Pancreas (tissue), 10 donors: Measurements from ENCODE around the gene CDRT4. TPM values are rescaled to one million over a fixed set of nuclear protein-coding genes. Genes with fewer than 3 reads are reported as not detected.
A peak's percentile ranks its signal among the peaks of the same experiment; 100 is the strongest.

Source experiments
- ATAC-seq, 4 donors: fragments of 200-7000 bp; cut with Tn5 transposase; one replicate each; pipeline versions ENCODE4 v1.8.0 to v1.9.1; 2020; ENCODE audit warnings: mild to moderate bottlenecking in 4 of 4, moderate library complexity in 4 of 4
- DNase-seq, 6 donors: peaks; one replicate each; pipeline ENCODE4 v3.0.0-alpha.2; 2020
- FAIRE-seq: peaks from 2 replicates; lab custom pipeline; 2012; peaks lifted over from hg19 to GRCh38; lab: Jason Lieb, UNC
- H3K27ac ChIP-seq, 4 donors: fragments of 200-600 bp; sonication (generic); 1 replicate in 3 of 4; 2 replicates in 1 of 4; pipeline versions ENCODE4 v1.5.0 to v1.8.0; 2020
- H3K27me3 ChIP-seq, 4 donors: fragments of 200-600 bp; one replicate each; pipeline ENCODE4 v1.8.0; 2021
- H3K36me3 ChIP-seq, 3 donors: fragments of 200-600 bp; sonication (generic) in 1 of 3; one replicate each; pipeline versions ENCODE4 v1.5.0 to v1.8.0; 2020 to 2021
- H3K4me1 ChIP-seq, 3 donors: fragments of 200-600 bp; one replicate each; pipeline ENCODE4 v1.8.0; 2021
- H3K4me3 ChIP-seq, 4 donors: fragments of 200-600 bp; sonication (generic) in 2 of 4; one replicate each; pipeline versions ENCODE4 v1.5.0 to v1.8.0; 2020 to 2021
- H3K9me3 ChIP-seq, 4 donors: fragments of 200-600 bp; one replicate each; pipeline ENCODE4 v1.8.0; 2021
- CTCF ChIP-seq, 4 donors: fragments of 200-600 bp; sonication (generic) in 3 of 4; IDR thresholded peaks; one replicate each; pipeline versions ENCODE4 v1.5.0 to v1.8.0; 2021; ENCODE audit warnings: antibody characterized with exemption in 4 of 4
- WGBS, 2 donors: extraction: QIAGEN DNeasy Blood & Tissue Kit; methylation state at CpG; one replicate each; pipeline ENCODE4 v1.1.7; 2013; 5-methylcytosine and 5-hydroxymethylcytosine counted together
- intact Hi-C, 3 donors: fragments of 100-400 bp; cut with DNase I; formaldehyde crosslinking; loops; one replicate each; pipeline versions ENCODE4 v1.11.1 to v1.14.2; 2022
- polyA plus RNA-seq, 2 donors: library from polyadenylated mRNA; stranded (reverse); fragments of 200-250 nt; gene quantifications; one replicate each; pipeline ENCODE4 v1.2.3, GENCODE V29; 2013
- total RNA-seq, 6 donors: library from RNA; stranded (reverse); fragmentation: NEBNext Ultra II Directional in 4 of 6; extraction: Animal tissue kit (Norgen Biotek cat#: 25700) in 4 of 6; gene quantifications; one replicate each; pipeline versions ENCODE4 v1.2.1 to v1.2.4, GENCODE V29; 2021 to 2023
- donor health status: healthy with polysubstance abuse.
- donor health status: DM: no; HTN: no; CAD: no; lungs with moderate emphysema.
- donor health status: DM: no; HTN: no; CAD: no.
- donor health status: control.
- donor health status: control.
- donor health status: Bipolar disorder and iron deficiency.
- donor health status: DM: yes; HTN: yes; CAD: no.
- donor health status: DM: no; HTN: no; CAD: no.
- donor health status: DM: no; HTN: no; CAD: no.
- donor health status: DM: yes; HTN: yes; CAD: no.

The CDRT4 gene
- total and polyA plus RNA-seq, 8 donors, result 1.8 to 31.6 (median 6.9) TPM

GRCh38 chr17:15475631-15476354 is 8.4 kb upstream of the CDRT4 start:
- WGBS, 2 donors, result 90 to 92% methylated on average over 8 of the region's 8 CpGs
- peak in 2 of 4 donors; percentile 40 to 45 for ATAC-seq
- intact Hi-C loops, result no loop called here
- no peak overlapping the region for H3K27ac ChIP-seq
- DNase-seq, result no peak
- H3K4me1 ChIP-seq, result no peaks in the 10 kb centered on the region
- TF ChIP-seq CTCF (IDR thresholded peaks at IDR 0.05), result no peak
- H3K27me3 ChIP-seq, result no peaks in the 10 kb centered on the region
- H3K36me3 ChIP-seq, result no peaks in the 10 kb centered on the region
- no peaks in the 10 kb centered on the region for H3K9me3 ChIP-seq
- H3K4me3 ChIP-seq, result no peak overlapping the region
- no peak for FAIRE-seq

DNA sequence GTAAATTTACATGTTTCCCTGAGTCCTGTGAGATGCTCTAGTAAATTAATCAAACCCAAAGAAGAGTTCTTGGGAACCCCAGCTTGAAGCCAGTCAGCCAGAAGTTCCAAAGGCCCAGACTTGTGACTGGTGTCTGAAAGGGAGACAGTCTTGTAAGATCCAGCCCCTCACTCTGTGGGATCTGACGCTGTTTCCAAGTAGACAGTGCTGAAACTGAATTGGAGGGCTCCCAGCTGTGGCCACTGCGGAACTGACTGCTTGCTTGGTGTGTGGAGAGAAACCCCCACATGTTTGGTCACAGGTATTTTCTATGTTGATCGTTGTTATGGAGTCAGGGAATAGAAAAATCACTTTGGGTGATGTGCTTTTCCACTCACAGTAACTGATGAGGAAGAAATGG is 5.5 kb upstream of the CDRT4 start:
- no peaks in the 10 kb centered on the region for H3K27me3 ChIP-seq
- no peaks in the 10 kb centered on the region for H3K9me3 ChIP-seq
- no peak overlapping the region for H3K27ac ChIP-seq
- intact Hi-C loops, result no loop called here
- no peaks in the 10 kb centered on the region for H3K4me1 ChIP-seq
- no peak overlapping the region for H3K4me3 ChIP-seq
- DNase-seq (no peak), ATAC-seq (no peak), FAIRE-seq (no peak)
- 94 to 98% methylated on average over 3 of the region's 3 CpGs for WGBS, 2 donors
- no peak for TF ChIP-seq CTCF (IDR thresholded peaks at IDR 0.05)
- H3K36me3 ChIP-seq, result no peaks in the 10 kb centered on the region

- Histone ChIP-seq H3K9me3 (no peaks in the 10 kb centered on the region), H3K4me3 (no peak overlapping the region), H3K36me3 (no peaks in the 10 kb centered on the region), H3K4me1 (no peaks in the 10 kb centered on the region), H3K27me3 (no peaks in the 10 kb centered on the region), H3K27ac (no peak overlapping the region)
- DNase-seq (no peak), ATAC-seq (no peak), FAIRE-seq (no peak)
- intact Hi-C loops, result no loop called here
- no peak for TF ChIP-seq CTCF (IDR thresholded peaks at IDR 0.05)
- 65 to 70% methylated on average over 7 of the region's 7 CpGs for WGBS, 2 donors
These were observed 3.1 kb upstream of the CDRT4 start for GRCh38 chr17:15470536-15470935.

DNA sequence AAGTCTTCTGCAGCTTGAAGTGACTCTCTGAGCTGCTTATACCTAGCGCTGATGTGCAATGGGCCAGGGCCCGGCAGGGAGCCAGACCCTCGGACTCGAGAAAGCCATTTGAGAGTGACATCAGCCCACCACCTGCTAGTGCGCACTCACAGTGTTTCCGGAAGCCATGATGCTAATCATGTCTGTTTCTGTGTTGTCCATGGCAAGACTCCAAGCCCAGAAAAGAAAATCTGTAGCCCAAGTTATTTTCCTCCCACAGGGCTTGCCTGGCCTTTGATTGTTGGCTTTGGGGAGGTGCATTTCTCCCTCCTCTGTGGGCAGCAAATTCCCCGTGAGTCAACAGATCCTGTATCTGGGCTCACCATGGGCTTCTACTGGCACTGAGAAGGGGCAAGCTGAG is 1.8 kb upstream of the CDRT4 start:
- Histone ChIP-seq H3K36me3 (no peaks in the 10 kb centered on the region), H3K4me1 (no peaks in the 10 kb centered on the region), H3K27ac (no peak overlapping the region), H3K27me3 (no peaks in the 10 kb centered on the region), H3K4me3 (no peak overlapping the region), H3K9me3 (no peaks in the 10 kb centered on the region)
- no peak for ATAC-seq
- intact Hi-C loops, result no loop called here
- WGBS, 2 donors, result 81 to 96% methylated on average over 7 of the region's 7 CpGs
- no peak for TF ChIP-seq CTCF (IDR thresholded peaks at IDR 0.05)
- FAIRE-seq, result no peak
- DNase-seq, result no peak

DNA sequence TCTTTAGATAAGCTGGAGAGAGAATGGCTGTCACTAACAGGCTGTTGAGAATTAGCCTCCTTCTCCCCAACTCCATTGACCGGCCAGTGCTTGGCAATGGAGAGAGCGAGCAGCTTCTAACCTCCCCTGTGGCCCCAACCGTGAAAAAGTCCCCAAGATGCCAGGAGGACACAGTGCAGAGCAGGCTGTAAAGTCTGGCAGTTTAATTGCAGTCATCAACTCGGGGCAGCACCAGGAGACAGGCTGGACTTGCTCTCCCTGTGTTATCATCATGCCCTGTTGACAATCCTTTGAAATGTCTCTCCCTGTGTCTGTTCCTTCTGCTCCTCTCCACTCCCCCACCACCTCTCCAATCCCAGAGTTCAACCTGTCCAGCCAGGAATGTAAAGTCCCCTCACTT is 705 bp upstream of the CDRT4 start:
- no peaks in the 10 kb centered on the region for H3K4me1 ChIP-seq
- no peak overlapping the region for H3K4me3 ChIP-seq
- H3K9me3 ChIP-seq, result no peaks in the 10 kb centered on the region
- no peak for TF ChIP-seq CTCF (IDR thresholded peaks at IDR 0.05)
- no peak for FAIRE-seq
- 60 to 61% methylated on average over 4 of the region's 4 CpGs for WGBS, 2 donors
- H3K27ac ChIP-seq, result no peak overlapping the region
- H3K27me3 ChIP-seq, result no peaks in the 10 kb centered on the region
- no peak for DNase-seq
- intact Hi-C loops, result no loop called here
- H3K36me3 ChIP-seq, result no peaks in the 10 kb centered on the region
- no peak for ATAC-seq
